ENCODE results near the gene MRPL58.
A peak's percentile ranks its signal among the peaks of the same experiment; 100 is the strongest.
"Not testable (repeated sequence)": the region's sequence is repeated elsewhere in the genome, so short reads cannot be mapped to it uniquely, and the experiment has no call there.

The MRPL58 gene

GRCh38 chr17:75012346-75013091 lies at the start of gene MRPL58:
Gene MRPL58 (plus strand): TSS chr17:75012670. CDS start chr17:75012687, 17 bp downstream.
- peak; percentile 85 to 86 for DNase-seq

GRCh38 chr17:74963656-74964055 lies 48.8 kb upstream of the MRPL58 start:
- DNase-seq = no peak

GRCh38 chr17:74964246-74964761 lies 48.2 kb upstream of the MRPL58 start:
- no peak for DNase-seq

- DNase-seq = no peak
These were observed 47.4 kb upstream of the MRPL58 start for GRCh38 chr17:74964988-74965622.

- no peak for DNase-seq
These were observed 44.1 kb upstream of the MRPL58 start for GRCh38 chr17:74968361-74968780.

- not testable (repeated sequence) for DNase-seq
These were observed 43.0 kb upstream of the MRPL58 start for GRCh38 chr17:74969501-74969900.

- no peak for DNase-seq
These were observed 42.1 kb upstream of the MRPL58 start for GRCh38 chr17:74970395-74970794.

GRCh38 chr17:74971069-74971841 lies 41.2 kb upstream of the MRPL58 start:
- no peak for DNase-seq

GRCh38 chr17:74971842-74972106 lies 40.7 kb upstream of the MRPL58 start:
- no peak for DNase-seq

- peak; percentile 57 to 73 for DNase-seq
These were observed 40.1 kb upstream of the MRPL58 start, which contains the start of gene HID1 for GRCh38 chr17:74972107-74972972. Gene HID1 (minus strand): TSS chr17:74972759. CDS start chr17:74972656, 103 bp downstream.

GRCh38 chr17:74972973-74973328 lies 39.5 kb upstream of the MRPL58 start:
- no peak for DNase-seq

GRCh38 chr17:74975943-74976342 lies 36.5 kb upstream of the MRPL58 start:
- no peak for DNase-seq

GRCh38 chr17:74977802-74978201 lies 34.7 kb upstream of the MRPL58 start:
- no peak for DNase-seq

- no peak for DNase-seq
These were observed 34.2 kb upstream of the MRPL58 start for GRCh38 chr17:74978240-74978639.

- no peak for DNase-seq
These were observed 32.9 kb upstream of the MRPL58 start for GRCh38 chr17:74979408-74980146.

GRCh38 chr17:74981318-74981978 lies 31.0 kb upstream of the MRPL58 start:
- DNase-seq = no peak

GRCh38 chr17:74981979-74982662 lies 30.3 kb upstream of the MRPL58 start:
- DNase-seq = peak; percentile 83 to 91

GRCh38 chr17:74982663-74983313 lies 29.7 kb upstream of the MRPL58 start:
- not testable (repeated sequence) for DNase-seq

- no peak for DNase-seq
These were observed 26.3 kb upstream of the MRPL58 start for GRCh38 chr17:74986206-74986576.

- DNase-seq = peak; percentile 88 to 97
These were observed 25.0 kb upstream of the MRPL58 start, which contains the start of gene CDR2L for GRCh38 chr17:74987418-74987908. Gene CDR2L (plus strand): TSS chr17:74987632. CDS start chr17:74988044, 412 bp downstream.
